Cerebellar nuclear complex (tissue), 1 donor: Measurements from ENCODE around the gene GABRB1.

ENCODE experiments used
- DNase-seq, 2 experiments: peaks; one replicate each; lab custom pipeline; 2025; lab: John Stamatoyannopoulos, UW

The GABRB1 gene

DNA sequence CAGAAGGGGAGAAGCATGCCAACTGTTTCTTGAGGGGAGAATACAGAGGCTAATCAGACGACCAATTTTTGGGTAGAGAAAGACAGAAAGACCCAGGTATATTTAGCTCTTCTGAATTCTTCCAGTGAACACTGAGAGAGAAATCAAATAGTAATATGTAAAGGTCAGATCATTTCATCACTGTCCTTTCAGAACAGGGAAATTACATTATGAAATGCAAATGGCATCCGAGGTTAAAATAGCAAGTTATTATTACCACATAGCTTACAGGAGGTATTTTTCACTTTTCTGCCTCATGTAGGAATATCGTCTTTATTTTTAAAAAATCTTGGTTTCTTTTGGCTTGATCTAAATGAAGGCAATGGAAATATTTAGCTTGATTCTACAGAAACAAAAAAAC lies 18.0 kb downstream of the GABRB1 start:
- DNase-seq, result no peak

DNA sequence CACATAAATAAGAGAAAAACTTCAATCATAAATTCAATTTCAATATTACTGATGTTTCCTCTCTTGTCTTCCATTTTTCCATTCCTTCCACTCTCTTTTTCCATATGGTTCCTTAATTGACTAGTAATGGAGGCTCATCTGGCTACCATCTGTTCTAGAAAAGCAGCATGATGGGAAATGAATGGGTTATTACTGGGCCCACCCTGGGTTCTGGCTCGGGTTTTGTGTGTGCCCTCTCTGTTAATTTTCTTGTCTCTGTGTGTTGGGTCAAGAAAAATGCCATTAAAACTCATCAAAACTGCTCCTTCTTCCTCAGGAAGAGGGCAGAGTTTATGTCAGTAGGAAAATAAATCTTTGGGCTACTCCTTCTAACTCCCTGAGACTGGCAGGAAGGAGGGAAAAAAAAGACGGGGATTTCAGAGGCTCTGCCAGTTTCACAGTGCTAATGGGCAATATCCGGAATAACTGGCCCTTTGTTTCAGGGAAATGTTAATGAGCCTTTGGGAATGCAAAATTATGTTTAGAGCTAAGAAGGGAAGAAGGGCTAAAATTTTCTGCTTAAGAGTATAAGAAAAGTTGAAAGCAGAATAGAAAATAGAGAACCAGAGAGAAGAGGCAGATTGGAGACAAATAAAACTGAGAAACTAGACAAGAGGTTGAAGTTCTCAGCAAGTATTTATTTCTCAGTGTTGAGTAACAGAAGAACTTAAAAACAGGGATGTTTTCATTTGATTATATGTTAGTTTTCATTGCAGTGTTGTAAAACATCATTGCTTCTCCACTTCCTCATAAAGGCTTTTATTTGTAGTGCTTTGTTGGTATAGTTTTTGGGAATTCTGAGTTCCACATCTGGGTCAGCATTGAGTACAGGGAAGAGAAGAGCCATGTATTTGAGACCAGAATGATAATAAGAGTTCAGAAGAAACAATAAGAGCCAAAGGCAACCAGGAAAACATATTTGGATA lies 19.7 kb downstream of the GABRB1 start:
- no peak for DNase-seq

DNA sequence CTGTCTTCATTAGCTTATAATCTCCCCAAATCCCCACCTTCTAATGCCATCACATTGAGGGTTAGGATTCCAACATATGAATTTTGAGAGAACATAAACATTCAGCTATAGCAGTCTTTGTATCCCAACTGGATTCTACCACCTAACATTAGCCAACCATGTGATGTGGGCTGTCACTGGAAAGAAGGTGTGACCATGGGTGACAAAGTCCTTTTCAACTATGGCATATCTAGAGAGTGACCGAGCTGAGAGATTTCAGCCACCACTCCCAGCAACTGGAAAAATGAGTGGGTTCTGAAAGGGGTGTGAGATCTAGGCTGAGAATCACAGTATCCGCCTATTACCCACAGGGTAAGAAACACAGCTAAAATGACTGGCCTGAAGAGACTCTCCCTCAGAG lies 22.1 kb downstream of the GABRB1 start:
- DNase-seq, result no peak

DNA sequence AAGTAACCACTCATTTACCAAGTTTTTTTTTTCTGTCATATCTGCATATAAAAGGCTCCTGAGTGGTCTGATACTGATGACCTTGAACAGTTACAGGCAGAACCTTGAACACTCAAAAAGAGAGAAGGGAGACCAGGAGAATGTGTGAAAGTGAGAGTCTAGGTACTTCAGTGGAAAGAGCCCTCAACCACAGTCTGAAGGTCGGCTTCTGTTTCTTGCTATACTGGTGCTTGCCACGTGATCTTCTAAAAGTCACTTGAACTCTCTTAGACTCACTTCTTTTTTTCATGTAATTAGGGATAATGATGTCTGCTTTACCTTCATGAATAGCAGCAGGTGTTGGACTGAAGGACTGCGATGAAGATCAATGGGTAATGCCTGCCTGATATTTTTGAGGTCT lies 22.8 kb downstream of the GABRB1 start:
- DNase-seq, result no peak

GRCh38 chr4:47057991-47058390 lies 26.6 kb downstream of the GABRB1 start:
- DNase-seq, result no peak

GRCh38 chr4:47060561-47060960 lies 29.2 kb downstream of the GABRB1 start:
- no peak for DNase-seq

DNA sequence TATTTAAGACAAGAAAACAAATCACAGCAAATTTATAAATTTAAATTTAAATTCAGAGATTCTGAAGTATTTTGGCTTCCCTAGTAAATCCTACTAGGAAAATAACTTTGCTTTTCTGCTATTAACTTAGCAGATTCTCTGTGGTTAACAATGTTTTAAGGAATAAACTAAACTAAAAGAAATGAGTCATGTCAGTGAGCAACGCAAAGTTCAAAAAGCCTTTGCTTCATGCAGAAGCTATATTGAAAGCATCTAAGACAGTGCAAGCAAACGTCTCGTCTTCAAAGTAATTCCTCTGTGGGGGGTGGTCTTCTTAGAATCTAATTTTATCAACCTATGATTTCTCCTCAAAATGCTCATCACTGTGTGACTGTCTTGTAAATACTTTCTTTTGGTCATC lies 30.1 kb downstream of the GABRB1 start:
- DNase-seq, result no peak

- no peak for DNase-seq
Measured at GRCh38 chr4:47065051-47065481, 33.7 kb downstream of the GABRB1 start.

GRCh38 chr4:47068986-47069385 lies 37.6 kb downstream of the GABRB1 start:
- no peak for DNase-seq

DNA sequence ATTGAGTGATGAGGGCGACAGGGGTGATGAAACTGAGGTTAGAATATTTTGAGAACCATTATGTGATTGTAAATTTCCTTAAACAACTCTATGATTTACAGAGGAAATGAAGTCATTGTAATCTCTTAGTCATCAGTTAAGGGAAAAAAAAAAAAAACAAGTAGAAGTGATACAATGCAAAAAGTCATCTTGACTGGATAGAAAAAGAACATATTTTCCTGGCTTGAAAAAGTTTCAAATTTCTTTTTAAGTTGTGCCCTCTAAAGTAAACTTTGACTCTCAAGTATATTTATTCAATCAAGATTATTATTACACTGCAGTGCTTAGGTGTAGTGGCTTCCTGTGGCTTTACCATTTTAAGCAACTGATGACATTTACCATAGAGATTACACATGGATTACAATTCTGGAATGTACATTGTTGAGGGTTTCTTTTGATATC lies 40.6 kb downstream of the GABRB1 start:
- no peak for DNase-seq

DNA sequence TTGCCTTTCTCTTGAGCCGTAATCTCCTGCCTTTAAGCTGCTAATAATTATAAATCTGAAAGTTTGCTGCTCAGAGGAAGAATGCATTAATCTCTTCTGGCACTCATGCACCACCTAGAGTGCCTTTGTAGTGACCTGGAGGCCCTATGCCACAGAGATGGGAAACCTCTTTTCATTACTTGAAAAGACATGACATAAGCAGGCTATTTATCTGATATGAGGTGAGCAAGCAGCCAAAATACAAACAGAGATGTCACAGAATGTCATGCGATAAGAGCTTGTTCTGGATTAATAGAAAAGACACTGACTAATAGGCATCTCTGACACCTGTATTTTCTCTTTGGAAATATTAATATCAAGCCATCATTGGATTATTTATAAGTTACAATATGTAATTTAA lies 42.3 kb downstream of the GABRB1 start:
- DNase-seq, result no peak

- no peak for DNase-seq
Measured at GRCh38 chr4:47074816-47075215, 43.4 kb downstream of the GABRB1 start.

DNA sequence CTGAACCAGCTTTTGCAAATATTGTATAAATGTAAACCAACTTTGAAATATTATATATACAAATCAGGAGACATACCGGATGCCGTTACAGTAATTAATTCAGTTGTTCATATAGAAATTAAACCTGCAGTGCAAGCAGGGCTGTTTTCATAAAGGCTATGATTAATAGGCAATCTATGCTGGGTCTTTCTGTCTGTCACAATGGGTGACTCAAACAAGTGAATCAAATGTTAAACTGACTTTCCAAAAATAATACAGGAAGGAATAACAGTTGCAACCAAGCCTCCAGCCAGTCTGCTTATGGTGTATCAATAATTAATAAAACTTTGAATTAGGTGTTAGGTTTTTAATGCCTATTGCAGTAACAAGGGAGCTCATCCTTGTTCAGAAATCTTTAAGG lies 43.9 kb downstream of the GABRB1 start:
- no peak for DNase-seq

DNA sequence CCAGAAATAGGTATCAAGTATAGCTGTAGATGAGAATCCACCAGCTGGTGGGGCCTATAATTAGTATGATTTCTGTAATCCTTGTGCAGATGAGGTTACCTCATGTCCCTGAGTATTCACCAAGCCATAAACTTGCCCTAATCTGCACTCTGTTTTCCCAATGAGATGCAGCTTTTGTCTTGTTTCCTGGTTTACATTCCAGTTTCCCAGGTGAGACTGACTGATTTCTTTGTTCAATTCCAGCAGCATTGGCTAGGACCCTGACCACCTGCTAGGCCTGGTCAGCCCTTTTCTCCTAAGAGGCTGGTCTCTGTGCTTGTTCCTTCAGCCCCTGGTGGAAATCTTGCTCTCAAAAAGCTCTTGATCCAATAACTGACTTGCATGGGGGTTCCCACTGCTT lies 44.6 kb downstream of the GABRB1 start:
- DNase-seq, result no peak

GRCh38 chr4:47084111-47084510 lies 52.7 kb downstream of the GABRB1 start:
- DNase-seq, result no peak

DNA sequence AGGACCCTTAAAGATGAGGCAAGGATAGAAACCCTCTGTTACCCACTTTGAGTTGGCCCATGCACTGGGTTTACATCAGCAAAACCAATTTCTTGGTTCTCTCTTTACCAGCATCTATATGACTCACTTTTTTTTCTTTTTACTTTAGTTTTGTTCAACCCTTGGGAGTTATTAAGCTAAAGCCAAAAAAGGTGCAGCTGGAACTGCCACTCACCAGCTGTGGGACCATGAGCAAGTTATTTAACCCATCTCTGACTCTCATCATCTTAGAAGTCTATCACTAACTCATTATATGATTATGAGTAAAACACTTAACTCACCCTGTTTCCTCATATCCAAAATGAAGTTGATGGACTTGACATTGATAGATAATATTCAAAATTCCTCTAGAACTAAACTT lies 53.4 kb downstream of the GABRB1 start:
- no peak for DNase-seq

- DNase-seq, result no peak
Measured at GRCh38 chr4:47088298-47088697, 56.9 kb downstream of the GABRB1 start.

DNA sequence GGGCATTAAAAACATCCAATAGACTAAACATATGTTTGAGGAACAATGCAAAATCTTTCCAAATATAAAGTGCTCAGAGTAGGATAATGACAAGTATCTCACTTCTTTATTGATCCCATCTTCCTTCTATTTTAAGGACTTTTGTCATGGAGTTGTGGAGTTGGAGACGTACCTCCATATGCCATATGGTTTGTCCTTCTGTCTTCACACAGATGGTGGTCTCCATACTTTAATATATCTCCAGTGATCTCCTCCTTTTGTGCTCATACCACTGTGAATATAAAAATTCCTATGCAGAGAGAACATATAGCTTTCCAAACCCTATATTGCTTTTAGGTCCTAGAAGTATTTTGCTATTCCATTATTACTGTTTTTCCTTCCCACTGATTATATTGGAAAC lies 64.5 kb downstream of the GABRB1 start:
- no peak for DNase-seq

GRCh38 chr4:47101453-47101852 lies 70.1 kb downstream of the GABRB1 start:
- no peak for DNase-seq

DNA sequence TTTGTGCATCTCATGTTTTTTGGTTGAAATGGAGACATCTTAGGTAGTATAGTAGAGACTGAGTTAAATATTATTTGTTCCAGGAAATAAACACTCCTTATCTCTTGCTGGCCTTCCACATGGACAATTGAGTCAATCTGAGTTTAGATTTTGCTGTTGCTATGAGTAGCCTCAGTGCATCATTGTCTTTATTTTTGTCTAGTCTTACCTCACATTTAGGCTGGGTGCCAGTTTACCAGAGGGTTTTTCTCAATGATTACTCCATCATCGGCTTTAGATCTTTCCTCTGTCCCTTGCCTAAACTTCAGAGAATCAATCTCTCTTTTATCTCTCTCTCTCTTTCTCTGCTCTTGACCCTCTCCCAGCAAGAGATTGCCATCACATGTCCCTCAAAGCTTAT lies 73.6 kb downstream of the GABRB1 start:
- DNase-seq, result no peak

- DNase-seq, result no peak
Measured at GRCh38 chr4:47106561-47106960, 75.2 kb downstream of the GABRB1 start.

GRCh38 chr4:47109379-47109778 lies 78.0 kb downstream of the GABRB1 start:
- DNase-seq, result no peak

DNA sequence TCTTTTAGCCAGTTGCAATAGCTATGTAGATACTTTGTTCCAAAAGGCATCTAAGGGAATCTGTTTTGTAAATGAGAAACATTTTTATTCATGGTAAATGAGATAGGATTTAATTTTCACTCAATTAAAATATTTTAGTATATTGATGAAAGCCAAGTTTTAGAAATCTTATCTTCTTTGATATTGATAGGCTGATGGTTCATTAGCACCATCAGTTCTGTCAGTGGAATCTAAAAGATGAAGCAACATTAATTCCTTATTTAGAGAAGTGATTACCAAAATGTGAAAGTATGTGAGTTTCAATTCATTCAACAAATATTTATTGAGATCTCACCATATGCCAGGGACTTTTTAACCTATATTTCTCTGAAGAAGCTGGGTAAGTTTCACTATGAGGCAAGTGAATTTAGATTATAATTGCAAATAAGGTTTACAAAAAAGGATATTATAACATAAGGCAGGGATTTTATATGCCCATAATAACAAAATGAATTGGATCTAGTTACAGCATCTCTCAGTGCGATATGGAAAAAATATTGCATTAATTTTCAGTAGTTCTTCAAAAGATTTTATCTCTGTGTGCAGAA lies 79.3 kb downstream of the GABRB1 start:
- DNase-seq, result no peak
